MM.1S (cell line): ENCODE results near the gene PCNX3.

ENCODE experiments used
- CTCF ChIP-seq: fragments of 300-600 bp; sonication (generic); IDR thresholded peaks from 2 replicates; pipeline ENCODE4 v1.5.1; 2016; ENCODE audit warnings: antibody characterized with exemption, low read length, mixed read lengths
- EZH2 ChIP-seq: fragments of 300-600 bp; sonication (generic); optimal IDR thresholded peaks from 2 replicates; pipeline ENCODE3; 2017; ENCODE audit warnings: low read depth, mild to moderate bottlenecking, antibody characterized with exemption, low read length, mixed read lengths

GRCh38 chr11:65576232-65576866 lies 39.2 kb upstream of the PCNX3 start:
- TF ChIP-seq CTCF (no peak), EZH2 (no peak)
